Left lung (tissue), 10 donors: Measurements from ENCODE around the gene INIP. TPM values are rescaled to one million over a fixed set of nuclear protein-coding genes. Genes with fewer than 3 reads are reported as not detected.

Experiments
- ATAC-seq: fragments of 200-7000 bp; cut with Tn5 transposase; one replicate; pipeline ENCODE4 v1.9.1; 2020; ENCODE audit warnings: moderate library complexity
- DNase-seq, 4 donors: peaks; one replicate each; pipeline ENCODE4 v3.0.0-alpha.2; 2013 to 2020
- H3K27ac ChIP-seq, 2 donors: fragments of 200-600 bp; sonication (generic) in 1 of 2; one replicate each; pipeline versions ENCODE4 v1.5.0 to v1.8.0; 2020 to 2021
- H3K27me3 ChIP-seq, 2 donors: fragments of 200-600 bp; sonication (generic) in 1 of 2; one replicate each; pipeline versions ENCODE4 v1.5.0 to v1.8.0; 2020 to 2021
- H3K36me3 ChIP-seq, 2 donors: fragments of 200-600 bp; sonication (generic) in 1 of 2; one replicate each; pipeline versions ENCODE4 v1.5.0 to v1.8.0; 2020 to 2021
- H3K4me1 ChIP-seq, 2 donors: fragments of 200-600 bp; one replicate each; pipeline ENCODE4 v1.8.0; 2021
- H3K4me3 ChIP-seq, 2 donors: fragments of 200-600 bp; sonication (generic) in 1 of 2; one replicate each; pipeline versions ENCODE4 v1.5.0 to v1.8.0; 2020 to 2021; ENCODE audit warnings: mild to moderate bottlenecking in 1 of 2
- H3K9me3 ChIP-seq, 2 donors: fragments of 200-600 bp; sonication (generic) in 1 of 2; one replicate each; pipeline versions ENCODE4 v1.5.0 to v1.8.0; 2020 to 2021
- CTCF ChIP-seq, 2 donors: fragments of 200-600 bp; sonication (generic) in 1 of 2; IDR thresholded peaks; one replicate each; pipeline versions ENCODE4 v1.5.0 to v1.8.0; 2021; ENCODE audit warnings: antibody characterized with exemption in 2 of 2
- intact Hi-C, 2 donors: fragments of 100-400 bp; cut with DNase I; formaldehyde crosslinking; loops; one replicate each; pipeline versions ENCODE4 v1.11.2 to v1.14.2; 2022
- polyA plus RNA-seq, 6 donors: library from polyadenylated mRNA; unstranded; fragments of 120-200 nt; gene quantifications; one replicate each; pipeline ENCODE4 v1.2.1, GENCODE V29; 2013; ENCODE audit not compliant: insufficient read length in 6 of 6
- total RNA-seq, 2 donors: library from RNA; stranded (reverse); fragmentation: NEBNext Ultra II Directional; extraction: Animal tissue kit (Norgen Biotek cat#: 25700); gene quantifications; one replicate each; pipeline ENCODE4 v1.2.1, GENCODE V29; 2021
- donor health status: DM: no; HTN: yes; CAD: no.
- donor health status: DM: no; HTN: no; CAD: no.

The INIP gene
- total and polyA plus RNA-seq, 8 donors = 22.8 to 41.3 (median 33.4) TPM

GRCh38 chr9:112743216-112743836 lies 25.4 kb upstream of the INIP start:
- H3K9me3 ChIP-seq = no peaks in the 10 kb centered on the region
- DNase-seq (no peak), ATAC-seq (no peak)
- intact Hi-C loops = loop anchor here in 1 of 2 donors (10.0 kb wide), 1 partner anchor 71 kb away; no protein-coding TSS in a partner anchor
- TF ChIP-seq CTCF (IDR thresholded peaks at IDR 0.05) = no peak
- no peaks in the 10 kb centered on the region for H3K4me1 ChIP-seq
- H3K27me3 ChIP-seq = no peaks in the 10 kb centered on the region
- no peak overlapping the region for H3K4me3 ChIP-seq
- H3K27ac ChIP-seq = no peak overlapping the region
- H3K36me3 ChIP-seq = no peaks in the 10 kb centered on the region

- H3K27ac ChIP-seq = no peak overlapping the region
- no peak for TF ChIP-seq CTCF (IDR thresholded peaks at IDR 0.05)
- H3K36me3 ChIP-seq = no peaks in the 10 kb centered on the region
- intact Hi-C loops = no loop called here
- no peaks in the 10 kb centered on the region for H3K9me3 ChIP-seq
- ATAC-seq (no peak), DNase-seq (no peak)
- H3K4me1 ChIP-seq = no peaks in the 10 kb centered on the region
- no peaks in the 10 kb centered on the region for H3K27me3 ChIP-seq
- H3K4me3 ChIP-seq = no peak overlapping the region
Measured at GRCh38 chr9:112734892-112735291, 17.0 kb upstream of the INIP start.

GRCh38 chr9:112731971-112732370 lies 14.1 kb upstream of the INIP start:
- H3K27me3 ChIP-seq = no peaks in the 10 kb centered on the region
- no peak overlapping the region for H3K27ac ChIP-seq
- no peak overlapping the region for H3K4me3 ChIP-seq
- TF ChIP-seq CTCF (IDR thresholded peaks at IDR 0.05) = no peak
- peak; percentile 47 for ATAC-seq
- no peaks in the 10 kb centered on the region for H3K36me3 ChIP-seq
- H3K4me1 ChIP-seq = peaks cover 0 to 7% of the 10 kb centered on the region in 2 donors
- intact Hi-C loops = no loop called here
- no peaks in the 10 kb centered on the region for H3K9me3 ChIP-seq
- DNase-seq = no peak

GRCh38 chr9:112728401-112728800 lies 10.5 kb upstream of the INIP start:
- H3K27ac ChIP-seq = no peak overlapping the region
- no peak for TF ChIP-seq CTCF (IDR thresholded peaks at IDR 0.05)
- no peak overlapping the region for H3K4me3 ChIP-seq
- no peaks in the 10 kb centered on the region for H3K36me3 ChIP-seq
- H3K4me1 ChIP-seq = peaks cover 0 to 15% of the 10 kb centered on the region in 2 donors
- H3K27me3 ChIP-seq = no peaks in the 10 kb centered on the region
- H3K9me3 ChIP-seq = no peaks in the 10 kb centered on the region
- intact Hi-C loops = no loop called here
- DNase-seq = no peak
- ATAC-seq = no peak

- H3K27me3 ChIP-seq = no peaks in the 10 kb centered on the region
- intact Hi-C loops = no loop called here
- DNase-seq (no peak), ATAC-seq (no peak)
- no peaks in the 10 kb centered on the region for H3K36me3 ChIP-seq
- no peaks in the 10 kb centered on the region for H3K9me3 ChIP-seq
- H3K4me1 ChIP-seq = peaks cover 0 to 15% of the 10 kb centered on the region in 2 donors
- no peak overlapping the region for H3K4me3 ChIP-seq
- no peak for TF ChIP-seq CTCF (IDR thresholded peaks at IDR 0.05)
- peak overlapping the region in 1 of 2 donors; percentile 79 for H3K27ac ChIP-seq
Measured at GRCh38 chr9:112726428-112726827, 8.5 kb upstream of the INIP start.
